ENCODE data around the gene TBC1D23. TPM values are rescaled to one million over a fixed set of nuclear protein-coding genes. Genes with fewer than 3 reads are reported as not detected.

The TBC1D23 gene
- total and polyA plus RNA-seq, 2 of the 13 experiments (the other 11 are each of a cell fraction or from before 2014, with no cell fraction given), result 28.7 to 35.4 TPM

DNA sequence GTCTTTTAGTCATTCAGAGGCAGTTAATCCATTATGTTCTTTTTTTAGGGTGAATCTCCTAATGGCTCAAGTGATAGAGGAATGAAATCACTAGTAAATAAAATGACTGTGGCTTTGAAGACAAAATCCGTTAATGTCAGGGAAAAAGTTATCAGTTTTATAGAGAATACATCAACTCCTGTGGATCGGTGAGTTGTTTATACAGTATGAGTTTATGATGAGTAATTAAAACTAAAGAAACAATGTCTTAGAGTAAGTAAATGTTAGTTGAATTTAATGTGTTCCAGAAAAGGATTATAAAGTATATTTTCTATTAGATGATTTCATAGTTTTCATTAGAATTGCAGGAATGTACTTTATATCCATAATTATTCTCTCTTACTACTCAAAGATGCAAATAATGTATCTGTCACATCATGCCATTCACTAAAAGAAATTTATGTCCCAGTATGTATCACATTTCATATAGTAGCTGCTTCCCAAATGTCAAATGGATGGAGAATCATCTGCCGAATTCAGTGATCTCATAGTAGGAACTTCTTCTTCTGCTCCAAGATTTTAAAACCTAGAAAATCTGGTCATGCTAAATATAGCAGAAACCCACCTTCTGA, 49.7 kb downstream of the TBC1D23 start (continued):
- TF ChIP-seq ZFP36 (IDR thresholded peaks at IDR 0.05; ENCODE audit: borderline replicate concordance, low read depth, low read length, partially characterized antibody) (no peak), TCF7 (IDR thresholded peaks at IDR 0.05; ENCODE audit: low read depth) (no peak), PHF21A (CRISPR knock-in tag; IDR thresholded peaks at IDR 0.05) (no peak)
- TF ChIP-seq, protein P1, sequence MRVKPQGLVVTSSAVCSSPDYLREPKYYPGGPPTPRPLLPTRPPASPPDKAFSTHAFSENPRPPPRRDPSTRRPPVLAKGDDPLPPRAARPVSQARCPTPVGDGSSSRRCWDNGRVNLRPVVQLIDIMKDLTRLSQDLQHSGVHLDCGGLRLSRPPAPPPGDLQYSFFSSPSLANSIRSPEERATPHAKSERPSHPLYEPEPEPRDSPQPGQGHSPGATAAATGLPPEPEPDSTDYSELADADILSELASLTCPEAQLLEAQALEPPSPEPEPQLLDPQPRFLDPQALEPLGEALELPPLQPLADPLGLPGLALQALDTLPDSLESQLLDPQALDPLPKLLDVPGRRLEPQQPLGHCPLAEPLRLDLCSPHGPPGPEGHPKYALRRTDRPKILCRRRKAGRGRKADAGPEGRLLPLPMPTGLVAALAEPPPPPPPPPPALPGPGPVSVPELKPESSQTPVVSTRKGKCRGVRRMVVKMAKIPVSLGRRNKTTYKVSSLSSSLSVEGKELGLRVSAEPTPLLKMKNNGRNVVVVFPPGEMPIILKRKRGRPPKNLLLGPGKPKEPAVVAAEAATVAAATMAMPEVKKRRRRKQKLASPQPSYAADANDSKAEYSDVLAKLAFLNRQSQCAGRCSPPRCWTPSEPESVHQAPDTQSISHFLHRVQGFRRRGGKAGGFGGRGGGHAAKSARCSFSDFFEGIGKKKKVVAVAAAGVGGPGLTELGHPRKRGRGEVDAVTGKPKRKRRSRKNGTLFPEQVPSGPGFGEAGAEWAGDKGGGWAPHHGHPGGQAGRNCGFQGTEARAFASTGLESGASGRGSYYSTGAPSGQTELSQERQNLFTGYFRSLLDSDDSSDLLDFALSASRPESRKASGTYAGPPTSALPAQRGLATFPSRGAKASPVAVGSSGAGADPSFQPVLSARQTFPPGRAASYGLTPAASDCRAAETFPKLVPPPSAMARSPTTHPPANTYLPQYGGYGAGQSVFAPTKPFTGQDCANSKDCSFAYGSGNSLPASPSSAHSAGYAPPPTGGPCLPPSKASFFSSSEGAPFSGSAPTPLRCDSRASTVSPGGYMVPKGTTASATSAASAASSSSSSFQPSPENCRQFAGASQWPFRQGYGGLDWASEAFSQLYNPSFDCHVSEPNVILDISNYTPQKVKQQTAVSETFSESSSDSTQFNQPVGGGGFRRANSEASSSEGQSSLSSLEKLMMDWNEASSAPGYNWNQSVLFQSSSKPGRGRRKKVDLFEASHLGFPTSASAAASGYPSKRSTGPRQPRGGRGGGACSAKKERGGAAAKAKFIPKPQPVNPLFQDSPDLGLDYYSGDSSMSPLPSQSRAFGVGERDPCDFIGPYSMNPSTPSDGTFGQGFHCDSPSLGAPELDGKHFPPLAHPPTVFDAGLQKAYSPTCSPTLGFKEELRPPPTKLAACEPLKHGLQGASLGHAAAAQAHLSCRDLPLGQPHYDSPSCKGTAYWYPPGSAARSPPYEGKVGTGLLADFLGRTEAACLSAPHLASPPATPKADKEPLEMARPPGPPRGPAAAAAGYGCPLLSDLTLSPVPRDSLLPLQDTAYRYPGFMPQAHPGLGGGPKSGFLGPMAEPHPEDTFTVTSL (CRISPR knock-in tag; IDR thresholded peaks at IDR 0.05; ENCODE audit: borderline replicate concordance), result no peak
- TF ChIP-seq, protein P2, sequence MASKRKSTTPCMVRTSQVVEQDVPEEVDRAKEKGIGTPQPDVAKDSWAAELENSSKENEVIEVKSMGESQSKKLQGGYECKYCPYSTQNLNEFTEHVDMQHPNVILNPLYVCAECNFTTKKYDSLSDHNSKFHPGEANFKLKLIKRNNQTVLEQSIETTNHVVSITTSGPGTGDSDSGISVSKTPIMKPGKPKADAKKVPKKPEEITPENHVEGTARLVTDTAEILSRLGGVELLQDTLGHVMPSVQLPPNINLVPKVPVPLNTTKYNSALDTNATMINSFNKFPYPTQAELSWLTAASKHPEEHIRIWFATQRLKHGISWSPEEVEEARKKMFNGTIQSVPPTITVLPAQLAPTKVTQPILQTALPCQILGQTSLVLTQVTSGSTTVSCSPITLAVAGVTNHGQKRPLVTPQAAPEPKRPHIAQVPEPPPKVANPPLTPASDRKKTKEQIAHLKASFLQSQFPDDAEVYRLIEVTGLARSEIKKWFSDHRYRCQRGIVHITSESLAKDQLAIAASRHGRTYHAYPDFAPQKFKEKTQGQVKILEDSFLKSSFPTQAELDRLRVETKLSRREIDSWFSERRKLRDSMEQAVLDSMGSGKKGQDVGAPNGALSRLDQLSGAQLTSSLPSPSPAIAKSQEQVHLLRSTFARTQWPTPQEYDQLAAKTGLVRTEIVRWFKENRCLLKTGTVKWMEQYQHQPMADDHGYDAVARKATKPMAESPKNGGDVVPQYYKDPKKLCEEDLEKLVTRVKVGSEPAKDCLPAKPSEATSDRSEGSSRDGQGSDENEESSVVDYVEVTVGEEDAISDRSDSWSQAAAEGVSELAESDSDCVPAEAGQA (IDR thresholded peaks at IDR 0.05; ENCODE audit: low read depth), result no peak
- TF ChIP-seq, protein P2 (CRISPR knock-in tag; IDR thresholded peaks at IDR 0.05; ENCODE audit: borderline replicate concordance), result no peak

All from HepG2 (cell line).